GM23338 (cell line): ENCODE results near the gene DCTN2.
"Not testable (repeated sequence)": the region's sequence is repeated elsewhere in the genome, so short reads cannot be mapped to it uniquely, and the experiment has no call there.

Experiments
- CREB1 ChIP-seq: fragments of 250-450 bp; sonication (Bioruptor Pico); IDR thresholded peaks from 2 replicates; pipeline ENCODE4 v1.5.0; 2020; ENCODE audit warnings: low read depth, mild to moderate bottlenecking, moderate library complexity
- CTCF ChIP-seq, 2 experiments: fragments of 200-600 bp in 1 of 2; sonication (generic) in 1 of 2; conservative IDR thresholded peaks; 2 replicates each; pipeline versions ENCODE4 v1.5.1 to v1.6.1; 2016 to 2017; ENCODE audit warnings: antibody characterized with exemption in 2 of 2, low read depth in 2 of 2, mild to moderate bottlenecking in 2 of 2, moderate library complexity in 1 of 2
- ETS1 ChIP-seq: IDR thresholded peaks from 2 replicates; pipeline ENCODE4 v1.6.1; 2016; ENCODE audit warnings: antibody characterized with exemption
- EZH2 ChIP-seq: fragments of 200-600 bp; sonication (generic); IDR thresholded peaks from one replicate; pipeline ENCODE4 v1.8.0; 2017; ENCODE audit warnings: antibody characterized with exemption, mild to moderate bottlenecking, low read depth; ENCODE audit not compliant: unreplicated experiment
- EZH2phosphoT487 ChIP-seq: fragments of 200-600 bp; sonication (generic); IDR thresholded peaks from one replicate; pipeline ENCODE4 v1.8.1; 2018; ENCODE audit warnings: antibody characterized with exemption; ENCODE audit not compliant: unreplicated experiment
- JUNB ChIP-seq: IDR thresholded peaks from one replicate; pipeline ENCODE4 v1.6.1; 2016; ENCODE audit warnings: antibody characterized with exemption; ENCODE audit not compliant: unreplicated experiment
- NANOG ChIP-seq: IDR thresholded peaks from 2 replicates; pipeline ENCODE4 v1.6.1; 2016; ENCODE audit warnings: antibody characterized with exemption, borderline replicate concordance
- POLR2AphosphoS5 ChIP-seq: IDR thresholded peaks from 2 replicates; pipeline ENCODE4 v1.6.1; 2016; ENCODE audit warnings: antibody characterized with exemption, low read depth
- REST ChIP-seq: IDR thresholded peaks from one replicate; pipeline ENCODE4 v1.6.1; 2018; ENCODE audit warnings: antibody characterized with exemption; ENCODE audit not compliant: unreplicated experiment
- STAT1 ChIP-seq: IDR thresholded peaks from one replicate; pipeline ENCODE4 v1.6.1; 2016; ENCODE audit warnings: antibody characterized with exemption; ENCODE audit not compliant: unreplicated experiment
- ZNF114 ChIP-seq: fragments of 250-450 bp; sonication (Bioruptor Pico); IDR thresholded peaks from 2 replicates; pipeline ENCODE4 v1.5.0; 2020; ENCODE audit warnings: mild to moderate bottlenecking, moderate library complexity
- ZNF331 ChIP-seq: fragments of 250-450 bp; sonication (Bioruptor Pico); IDR thresholded peaks from 2 replicates; pipeline ENCODE4 v1.5.0; 2020; ENCODE audit warnings: low read depth, mild to moderate bottlenecking, moderate library complexity
- ZNF462 ChIP-seq: fragments of 250-450 bp; sonication (Bioruptor Pico); IDR thresholded peaks from 2 replicates; pipeline ENCODE4 v1.5.0; 2020; ENCODE audit warnings: mild to moderate bottlenecking, moderate library complexity

- TF ChIP-seq POLR2AphosphoS5; CTCF (conservative IDR thresholded peaks at IDR 0.05; ENCODE audit: low read depth in 2 of 2); CREB1 (CRISPR knock-in tag); EZH2phosphoT487; REST; EZH2; ZNF114 (CRISPR knock-in tag); ZNF462; ETS1; NANOG; STAT1; JUNB; ZNF331: not testable (repeated sequence)
Measured at GRCh38 chr12:57502311-57502969, 44.6 kb downstream of the DCTN2 start.
